HUES48 (cell line): ENCODE results near the gene MYO15B.

Experiments
- H3K27ac ChIP-seq: one replicate; pipeline ENCODE4 v1.7.0; 2013; ENCODE audit warnings: low read depth, low read length, inconsistent platforms
- H3K27me3 ChIP-seq: 2 replicates; pipeline ENCODE4 v1.6.1; 2013; ENCODE audit warnings: mild to moderate bottlenecking, low read length; ENCODE audit not compliant: control insufficient read depth, insufficient read depth
- H3K36me3 ChIP-seq: 2 replicates; pipeline ENCODE4 v1.6.1; 2013; ENCODE audit warnings: low read length; ENCODE audit not compliant: control insufficient read depth, insufficient read depth
- H3K4me1 ChIP-seq: 2 replicates; pipeline ENCODE4 v1.6.1; 2013; ENCODE audit warnings: mild to moderate bottlenecking, low read length; ENCODE audit not compliant: control insufficient read depth, insufficient read depth
- H3K4me3 ChIP-seq: 2 replicates; pipeline ENCODE4 v1.5.1; 2013; ENCODE audit warnings: mild to moderate bottlenecking, low read depth, low read length
- H3K9ac ChIP-seq: 2 replicates; pipeline ENCODE4 v1.6.1; 2013; ENCODE audit warnings: mild to moderate bottlenecking, low read depth, low read length, moderate library complexity
- H3K9me3 ChIP-seq: 2 replicates; pipeline ENCODE4 v1.6.1; 2013; ENCODE audit warnings: low read length; ENCODE audit not compliant: control insufficient read depth, insufficient read depth

The MYO15B gene

GRCh38 chr17:75652934-75653549, 65.4 kb downstream of the MYO15B start:
- no peaks in the 10 kb centered on the region for H3K27me3 ChIP-seq
- no peak overlapping the region for H3K9ac ChIP-seq
- no peak overlapping the region for H3K4me3 ChIP-seq
- no peaks in the 10 kb centered on the region for H3K4me1 ChIP-seq
- H3K36me3 ChIP-seq: peaks cover 51% of the 10 kb centered on the region
- H3K9me3 ChIP-seq: no peaks in the 10 kb centered on the region
- H3K27ac ChIP-seq: no peak overlapping the region

- no peak overlapping the region for H3K9ac ChIP-seq
- no peaks in the 10 kb centered on the region for H3K9me3 ChIP-seq
- peaks cover 48% of the 10 kb centered on the region for H3K36me3 ChIP-seq
- H3K4me1 ChIP-seq: no peaks in the 10 kb centered on the region
- H3K27me3 ChIP-seq: no peaks in the 10 kb centered on the region
- H3K4me3 ChIP-seq: no peak overlapping the region
- H3K27ac ChIP-seq: no peak overlapping the region
These were observed 66.6 kb downstream of the MYO15B start for GRCh38 chr17:75654176-75654575.

- peaks cover 55% of the 10 kb centered on the region for H3K36me3 ChIP-seq
- no peaks in the 10 kb centered on the region for H3K4me1 ChIP-seq
- H3K9ac ChIP-seq: no peak overlapping the region
- no peak overlapping the region for H3K27ac ChIP-seq
- H3K4me3 ChIP-seq: no peak overlapping the region
- H3K27me3 ChIP-seq: no peaks in the 10 kb centered on the region
- no peaks in the 10 kb centered on the region for H3K9me3 ChIP-seq
These were observed 70.6 kb downstream of the MYO15B start for GRCh38 chr17:75658237-75658636.

GRCh38 chr17:75661531-75661930, 73.9 kb downstream of the MYO15B start:
- H3K27ac ChIP-seq: no peak overlapping the region
- H3K36me3 ChIP-seq: peaks cover 53% of the 10 kb centered on the region
- no peaks in the 10 kb centered on the region for H3K27me3 ChIP-seq
- 0 out of 2 replicates have a peak, but pooled peaks cover 3% of the 10 kb centered on the region for H3K4me1 ChIP-seq
- H3K9ac ChIP-seq: no peak overlapping the region
- H3K4me3 ChIP-seq: no peak overlapping the region
- no peaks in the 10 kb centered on the region for H3K9me3 ChIP-seq

GRCh38 chr17:75662511-75662910, 74.9 kb downstream of the MYO15B start:
- Histone ChIP-seq H3K9ac (no peak overlapping the region), H3K27ac (no peak overlapping the region), H3K9me3 (no peaks in the 10 kb centered on the region), H3K27me3 (no peaks in the 10 kb centered on the region), H3K4me1 (0 out of 2 replicates have a peak, but pooled peaks cover 3% of the 10 kb centered on the region), H3K4me3 (no peak overlapping the region), H3K36me3 (peaks cover 48% of the 10 kb centered on the region)

- Histone ChIP-seq H3K27ac (no peak overlapping the region), H3K4me1 (0 out of 2 replicates have a peak, but pooled peaks cover 8% of the 10 kb centered on the region), H3K36me3 (peaks cover 51% of the 10 kb centered on the region), H3K4me3 (no peak overlapping the region), H3K27me3 (no peaks in the 10 kb centered on the region), H3K9ac (no peak overlapping the region), H3K9me3 (no peaks in the 10 kb centered on the region)
These were observed 76.5 kb downstream of the MYO15B start for GRCh38 chr17:75664099-75664549.

GRCh38 chr17:75665981-75666380, 78.4 kb downstream of the MYO15B start:
- Histone ChIP-seq H3K27ac (no peak overlapping the region), H3K36me3 (peaks cover 56% of the 10 kb centered on the region), H3K4me1 (0 out of 2 replicates have a peak, but pooled peaks cover 8% of the 10 kb centered on the region), H3K9me3 (no peaks in the 10 kb centered on the region), H3K9ac (peak overlapping the region; percentile 81), H3K27me3 (no peaks in the 10 kb centered on the region), H3K4me3 (peak overlapping the region; percentile 90)

- Histone ChIP-seq H3K27me3 (no peaks in the 10 kb centered on the region), H3K9me3 (no peaks in the 10 kb centered on the region), H3K27ac (peak within 1 kb of the TSS; percentile 80), H3K4me1 (0 out of 2 replicates have a peak, but pooled peaks cover 8% of the 10 kb centered on the region), H3K36me3 (peaks cover 56% of the 10 kb centered on the region), H3K9ac (peak within 1 kb of the TSS; percentile 88), H3K4me3 (peak within 1 kb of the TSS; percentile 90)
These were observed 79.6 kb downstream of the MYO15B start, which contains the start of the genes RECQL5 and SAP30BP for GRCh38 chr17:75666959-75667790. TSS of gene RECQL5 (minus strand) at chr17:75667154. CDS start at chr17:75666557, 597 bp downstream. TSS of gene SAP30BP (plus strand) at chr17:75667338. CDS start at chr17:75667373, 35 bp downstream.

GRCh38 chr17:75667825-75668224, 80.2 kb downstream of the MYO15B start:
- H3K4me3 ChIP-seq: peak overlapping the region; percentile 90
- 0 out of 2 replicates have a peak, but pooled peaks cover 8% of the 10 kb centered on the region for H3K4me1 ChIP-seq
- H3K27me3 ChIP-seq: no peaks in the 10 kb centered on the region
- peak overlapping the region; percentile 88 for H3K9ac ChIP-seq
- H3K27ac ChIP-seq: peak overlapping the region; percentile 75
- H3K9me3 ChIP-seq: no peaks in the 10 kb centered on the region
- peaks cover 56% of the 10 kb centered on the region for H3K36me3 ChIP-seq

GRCh38 chr17:75668489-75668888, 80.9 kb downstream of the MYO15B start:
- Histone ChIP-seq H3K4me1 (0 out of 2 replicates have a peak, but pooled peaks cover 8% of the 10 kb centered on the region), H3K9ac (no peak overlapping the region), H3K4me3 (peak overlapping the region; percentile 90), H3K9me3 (no peaks in the 10 kb centered on the region), H3K36me3 (peaks cover 57% of the 10 kb centered on the region), H3K27me3 (no peaks in the 10 kb centered on the region), H3K27ac (no peak overlapping the region)

- Histone ChIP-seq H3K9me3 (no peaks in the 10 kb centered on the region), H3K4me3 (no peak overlapping the region), H3K9ac (no peak overlapping the region), H3K4me1 (0 out of 2 replicates have a peak, but pooled peaks cover 8% of the 10 kb centered on the region), H3K36me3 (peaks cover 57% of the 10 kb centered on the region), H3K27ac (no peak overlapping the region), H3K27me3 (no peaks in the 10 kb centered on the region)
These were observed 83.3 kb downstream of the MYO15B start for GRCh38 chr17:75670868-75671267.
